HG03108 (cell line): Measurements from ENCODE around the gene PODXL.
"Not testable (repeated sequence)": the region's sequence is repeated elsewhere in the genome, so short reads cannot be mapped to it uniquely, and the experiment has no call there.

Source experiments
- ATAC-seq: cut with Tn5 transposase; IDR thresholded peaks from one replicate; pipeline ENCODE4 v1.9.1; 2021; ENCODE audit warnings: moderate library complexity; ENCODE audit not compliant: unreplicated experiment

The PODXL gene

GRCh38 chr7:131495669-131496498 lies 60.5 kb downstream of the PODXL start:
- ATAC-seq, result no peak

- no peak for ATAC-seq
Observed at GRCh38 chr7:131494182-131494581, 62.2 kb downstream of the PODXL start.

DNA sequence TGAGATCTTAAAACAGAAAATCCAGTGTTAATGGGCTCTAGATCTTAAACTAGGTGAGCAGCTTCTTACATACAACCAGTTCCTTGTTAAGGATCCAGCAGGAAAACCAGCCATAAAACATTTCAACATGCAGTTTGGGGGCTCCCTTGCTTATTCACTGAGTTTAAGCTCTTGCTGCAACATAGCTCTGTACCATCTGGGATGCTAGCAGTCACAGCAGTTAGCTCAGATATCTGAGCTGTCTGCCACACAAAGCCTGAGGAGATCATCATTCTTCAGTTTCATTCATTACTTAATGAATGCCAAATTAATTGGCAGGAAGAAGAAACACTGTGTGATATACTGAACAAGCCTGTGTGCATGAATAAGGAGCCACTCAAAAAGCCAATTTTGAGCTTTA lies 62.8 kb downstream of the PODXL start:
- no peak for ATAC-seq

DNA sequence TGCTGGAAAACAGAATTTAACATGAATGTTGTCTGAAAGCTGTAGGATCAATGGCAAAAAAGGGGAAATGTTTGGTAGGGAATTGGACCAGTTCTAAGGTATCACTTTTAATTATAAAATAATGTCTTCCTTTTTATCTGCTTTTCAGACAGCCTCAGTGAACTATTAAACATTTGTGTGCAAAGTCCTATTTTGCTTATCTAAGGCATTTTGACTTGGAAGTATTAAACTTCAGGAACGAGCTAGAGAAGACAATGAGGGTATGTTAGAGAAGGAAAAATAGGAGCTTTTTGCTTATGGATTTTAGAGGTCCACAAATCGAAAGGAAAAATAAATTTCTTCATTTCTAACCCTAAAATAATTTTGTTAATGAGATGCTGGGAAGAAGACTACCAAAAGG lies 63.3 kb downstream of the PODXL start:
- ATAC-seq, result no peak

DNA sequence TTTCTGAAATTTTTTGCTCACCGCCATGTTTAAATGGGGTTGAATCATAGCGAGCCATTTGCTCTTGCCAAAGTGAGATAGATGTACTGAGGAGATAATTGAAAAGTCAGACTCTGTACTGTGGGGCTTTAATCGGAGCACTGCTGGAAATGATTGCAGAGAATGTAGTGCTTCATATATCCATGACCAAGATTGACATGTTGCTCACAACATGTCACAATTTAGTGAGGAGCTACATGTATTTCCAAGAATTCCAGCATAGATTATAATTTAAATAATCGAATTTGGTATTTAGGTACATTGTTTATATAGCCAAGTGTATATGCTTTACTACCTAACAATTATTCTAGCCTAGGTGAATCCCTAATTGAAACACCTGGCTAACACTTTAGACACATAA lies 66.5 kb downstream of the PODXL start:
- no peak for ATAC-seq

DNA sequence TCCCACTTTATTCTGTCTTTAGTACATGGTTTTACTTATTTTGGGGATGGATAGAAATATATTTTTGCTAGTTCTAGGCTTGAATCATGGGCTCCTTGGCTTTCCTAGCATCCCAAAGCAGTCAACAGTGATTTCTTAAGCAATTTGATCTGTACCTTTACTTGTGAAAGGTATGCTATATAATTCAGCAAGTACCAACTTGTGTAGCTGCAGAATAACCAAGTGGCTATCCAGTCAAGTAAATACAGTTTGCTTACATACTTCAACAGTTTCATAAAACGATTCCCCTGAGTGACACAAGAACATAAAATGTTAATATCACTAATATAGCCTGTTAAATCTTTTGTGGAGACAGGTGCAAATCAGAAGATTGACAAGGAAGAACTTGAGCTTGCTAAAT lies 67.2 kb downstream of the PODXL start:
- no peak for ATAC-seq

GRCh38 chr7:131488361-131488760 lies 68.1 kb downstream of the PODXL start:
- no peak for ATAC-seq

DNA sequence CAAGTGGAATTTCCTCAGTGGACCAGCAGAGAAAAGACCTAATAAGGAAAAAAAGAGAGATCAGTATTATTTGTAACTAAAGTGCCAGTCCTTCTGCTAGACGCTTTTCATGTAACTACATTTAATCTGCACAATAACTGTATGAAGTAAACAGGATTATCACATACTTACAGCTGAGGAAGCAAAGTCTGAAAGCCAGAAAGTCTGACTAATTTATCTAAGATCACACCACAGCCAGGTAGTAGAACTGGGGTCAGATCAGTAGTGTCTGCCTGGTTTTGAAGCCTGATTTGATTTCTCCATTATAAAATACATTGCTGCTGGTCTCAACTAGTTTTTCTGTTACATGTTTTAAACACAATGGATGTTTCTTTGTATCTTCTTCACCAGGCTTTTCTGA lies 69.2 kb downstream of the PODXL start:
- no peak for ATAC-seq

DNA sequence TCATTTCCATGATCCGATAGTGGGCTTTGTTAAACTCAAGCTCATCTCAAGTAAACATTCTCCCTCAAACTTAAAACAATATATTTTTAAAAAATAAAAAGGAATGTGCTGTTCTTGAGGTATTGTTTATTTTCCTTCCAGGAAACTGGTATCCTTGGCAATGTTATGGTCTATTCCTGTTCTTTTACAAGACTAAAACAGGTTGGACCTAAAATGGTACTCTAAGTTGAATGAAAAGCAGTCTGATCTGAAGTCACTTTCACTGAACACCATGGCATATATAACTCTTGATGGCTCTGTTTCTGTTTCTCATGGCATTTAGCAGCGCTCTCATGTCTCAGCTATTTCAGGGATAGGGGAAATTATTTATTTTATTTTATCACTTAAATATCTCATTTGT lies 70.1 kb downstream of the PODXL start:
- no peak for ATAC-seq

DNA sequence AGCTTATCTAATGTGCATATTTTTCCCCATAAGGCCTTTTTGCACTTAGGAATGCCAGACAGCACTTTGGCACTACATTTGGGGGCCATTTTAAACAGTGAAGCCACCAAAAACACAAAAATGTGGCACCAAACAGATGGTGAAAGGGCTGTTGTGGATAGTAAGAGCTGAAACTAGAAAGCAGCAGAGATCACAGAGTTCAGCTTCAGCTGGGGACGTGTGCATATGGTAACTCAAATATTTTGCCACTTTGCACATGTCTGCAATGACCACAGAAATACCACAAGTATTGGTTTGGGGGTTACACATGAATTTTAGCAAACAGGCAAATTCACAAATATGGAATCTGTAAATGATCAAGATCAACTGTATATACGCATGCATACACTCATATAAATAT lies 72.8 kb downstream of the PODXL start:
- no peak for ATAC-seq

DNA sequence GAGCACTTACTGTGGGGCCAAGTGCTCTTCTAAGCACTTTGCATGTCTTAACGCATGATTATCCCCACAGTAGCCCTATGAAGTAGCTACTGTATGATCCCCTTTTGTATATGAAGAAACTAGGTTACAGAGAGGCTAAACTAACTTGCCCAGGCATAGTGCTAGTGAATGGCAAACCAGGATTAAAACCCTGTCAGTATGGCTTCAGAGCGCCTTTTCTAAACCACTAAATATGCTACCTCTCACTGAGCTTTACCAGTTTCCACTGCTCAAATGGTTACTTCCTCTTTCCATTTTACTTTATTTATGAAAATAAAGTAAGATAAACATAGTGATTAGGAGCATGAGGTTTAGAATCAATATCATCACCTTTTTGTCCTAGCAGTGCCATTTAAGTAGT lies 73.6 kb downstream of the PODXL start:
- ATAC-seq, result no peak

- ATAC-seq, result no peak
Observed at GRCh38 chr7:131480384-131481315, 75.8 kb downstream of the PODXL start.

DNA sequence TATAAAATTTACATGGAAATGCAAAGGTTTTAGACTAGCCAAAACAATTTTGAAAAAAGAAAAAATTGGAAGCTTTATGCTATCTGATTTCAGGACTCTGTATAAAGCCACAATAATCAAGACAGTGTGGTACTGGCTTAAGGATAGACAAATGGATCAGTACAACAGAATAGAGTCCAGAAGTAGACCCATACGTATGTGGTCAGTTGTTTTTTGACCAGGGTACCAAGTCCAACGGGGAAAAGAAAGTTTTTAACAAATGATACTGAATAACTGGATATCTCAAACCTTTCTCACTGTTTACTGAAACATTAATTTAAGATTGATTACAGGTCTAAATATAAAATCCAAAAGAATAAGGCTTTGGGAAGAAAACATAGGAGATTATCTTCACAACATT lies 79.7 kb downstream of the PODXL start:
- no peak for ATAC-seq

DNA sequence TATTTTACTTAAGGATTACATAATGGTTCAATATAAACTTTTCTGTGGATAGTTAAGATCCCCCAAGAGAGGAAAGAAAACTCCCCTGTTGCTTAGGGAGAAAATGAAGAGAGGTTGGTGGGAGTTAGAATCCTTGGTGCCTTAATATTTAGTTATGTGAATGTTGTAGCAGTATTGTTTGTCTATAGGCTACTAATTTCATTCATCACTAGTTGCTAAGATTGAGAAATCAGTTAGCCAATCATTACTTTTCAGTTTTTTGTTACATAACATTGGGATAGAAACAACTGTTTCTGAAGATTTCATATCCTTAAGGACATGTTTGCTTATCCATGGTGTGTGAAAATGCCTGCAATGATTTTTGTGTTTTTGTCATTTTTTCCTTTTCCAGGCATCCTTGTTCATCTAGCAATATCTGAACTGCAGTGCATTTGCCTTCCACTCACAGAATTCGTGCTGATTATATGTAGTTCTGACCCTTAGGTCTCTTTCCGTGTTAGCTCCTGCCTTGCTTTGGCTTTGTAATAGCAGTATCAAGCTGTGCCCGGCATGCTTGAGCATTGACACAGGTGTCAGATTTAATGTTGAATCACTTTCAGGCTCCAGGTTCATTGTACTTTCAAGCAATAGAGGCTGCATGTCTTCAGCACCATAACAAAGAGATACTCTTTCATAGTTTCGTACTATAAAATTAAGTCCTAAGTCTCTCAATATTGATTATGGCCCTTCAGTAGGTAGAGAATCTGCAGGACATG lies 85.0 kb downstream of the PODXL start:
- no peak for ATAC-seq

DNA sequence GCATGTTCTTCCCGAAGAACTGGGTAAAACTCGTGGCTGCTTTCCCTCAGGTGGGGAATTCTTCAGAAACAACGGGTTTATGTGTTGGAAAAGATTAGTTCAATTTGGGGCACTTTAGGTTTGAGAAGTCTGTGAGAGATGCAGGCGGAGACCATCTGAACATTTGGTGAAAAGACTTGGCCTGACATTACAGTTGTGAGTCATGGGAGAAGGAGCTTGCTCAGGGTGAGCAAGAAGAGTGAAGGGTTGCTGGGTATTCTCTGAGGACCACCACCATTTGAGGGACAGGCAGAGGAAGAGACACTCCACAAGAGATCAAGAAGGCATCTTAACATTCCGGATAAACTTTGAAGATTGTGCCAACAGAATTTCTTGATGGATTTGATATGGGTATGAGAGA lies 88.6 kb downstream of the PODXL start:
- no peak for ATAC-seq

DNA sequence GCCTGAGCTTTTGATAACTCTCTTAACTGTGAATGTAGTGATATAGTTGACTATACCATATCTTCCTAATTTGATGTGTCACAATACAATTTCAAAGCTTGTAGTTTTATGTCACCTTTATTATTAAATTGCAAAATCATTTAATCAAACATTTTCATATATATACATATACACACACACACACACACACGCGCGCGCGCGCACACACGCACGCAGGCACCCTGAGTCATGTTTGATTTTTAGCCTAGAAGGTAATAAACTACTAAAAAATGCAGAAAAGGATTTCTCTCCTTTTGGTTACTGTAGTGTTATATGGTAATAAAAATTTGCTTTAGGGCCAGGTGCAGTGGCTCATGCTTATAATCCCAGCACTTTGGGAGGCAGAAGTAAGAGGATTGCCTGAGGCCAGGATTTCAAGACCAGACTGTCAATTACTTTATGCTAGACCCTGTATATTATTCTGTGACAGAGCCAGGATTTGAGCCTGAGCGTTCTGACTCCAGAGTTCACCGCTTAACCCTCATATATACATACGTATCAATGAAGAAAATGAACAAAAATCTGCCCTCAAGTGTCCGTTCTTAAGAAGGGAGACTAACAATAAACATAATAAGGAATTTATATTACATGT lies 89.6 kb downstream of the PODXL start:
- no peak for ATAC-seq

GRCh38 chr7:131462715-131463114 lies 93.7 kb downstream of the PODXL start:
- not testable (repeated sequence) for ATAC-seq

DNA sequence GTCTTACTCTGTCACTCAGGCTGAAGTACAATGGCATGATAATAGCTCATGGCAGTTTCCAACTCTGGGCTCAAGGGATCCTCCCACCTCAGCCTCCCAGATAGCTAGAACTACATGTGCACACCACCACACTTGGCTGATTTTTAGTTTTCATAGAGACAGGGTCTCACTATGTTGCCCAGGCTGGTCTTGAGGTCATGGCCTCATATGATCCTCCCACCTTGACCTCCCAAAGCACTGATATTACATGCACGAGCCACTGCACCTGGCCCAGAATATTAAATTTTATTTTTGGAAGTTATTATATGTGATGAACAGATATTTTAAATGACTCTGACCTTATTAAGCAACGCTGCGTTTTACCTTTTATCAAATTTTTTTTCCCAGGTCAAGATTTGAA lies 94.4 kb downstream of the PODXL start:
- no peak for ATAC-seq

GRCh38 chr7:131459256-131459655 lies 97.2 kb downstream of the PODXL start:
- ATAC-seq, result no peak

DNA sequence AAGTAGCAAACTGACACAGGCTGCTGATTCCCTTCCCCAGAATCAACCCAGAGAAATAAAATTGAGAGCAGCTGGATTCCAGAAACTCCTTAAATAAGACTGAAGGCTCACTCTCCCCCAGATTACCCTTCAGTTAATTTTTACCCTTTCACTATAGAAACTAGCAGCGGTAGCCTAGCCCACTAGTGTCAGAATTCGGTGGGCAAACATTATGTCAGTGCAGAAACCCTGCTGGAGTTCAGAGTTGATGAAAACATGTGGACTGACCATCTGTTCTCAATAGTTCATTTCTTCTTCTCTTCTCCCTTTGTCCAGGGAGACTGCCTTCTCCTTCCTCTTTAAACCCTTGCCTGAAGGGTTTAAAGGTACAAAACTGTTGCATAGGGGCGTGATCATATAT lies 100.1 kb downstream of the PODXL start:
- ATAC-seq, result no peak

GRCh38 chr7:131455546-131455945 lies 100.9 kb downstream of the PODXL start:
- ATAC-seq, result no peak
